HepG2 (cell line): ENCODE results near the gene MSI2. TPM values are rescaled to one million over a fixed set of nuclear protein-coding genes. Genes with fewer than 3 reads are reported as not detected.

Experiments
- CC2D1A ChIP-seq: sonication (generic); formaldehyde crosslinking; IDR thresholded peaks from 2 replicates; pipeline ENCODE4 v1.8.1; 2023; ENCODE audit warnings: mild to moderate bottlenecking, missing genetic modification reagents
- CEBPB ChIP-seq: IDR thresholded peaks from 2 replicates; pipeline ENCODE4 v1.6.1; 2011; ENCODE audit warnings: low read depth, low read length, improper control_type of control experiment, borderline replicate concordance
- EZH2 ChIP-seq: conservative IDR thresholded peaks from 2 replicates; pipeline ENCODE4 v1.6.1; 2012; ENCODE audit warnings: mild to moderate bottlenecking, low read depth, low read length, moderate library complexity
- FIP1L1 ChIP-seq: fragments of 200-400 bp; formaldehyde crosslinking; IDR thresholded peaks from 2 replicates; pipeline ENCODE4 v1.6.1; 2018; ENCODE audit warnings: low read depth, mild to moderate bottlenecking, low read length, moderate library complexity, borderline replicate concordance; ENCODE audit not compliant: insufficient read depth
- MED13 ChIP-seq: sonication (generic); formaldehyde crosslinking; IDR thresholded peaks from 2 replicates; pipeline ENCODE4 v1.5.0; 2020; ENCODE audit warnings: missing genetic modification reagents
- NFE2L1 ChIP-seq: sonication (generic); formaldehyde crosslinking; IDR thresholded peaks from 2 replicates; pipeline ENCODE4 v1.4.0; 2020; ENCODE audit warnings: missing genetic modification reagents, mild to moderate bottlenecking, borderline replicate concordance
- NR2C2 ChIP-seq: sonication (generic); formaldehyde crosslinking; IDR thresholded peaks from 2 replicates; pipeline ENCODE4 v1.4.0; 2020; ENCODE audit warnings: missing genetic modification reagents, mild to moderate bottlenecking, moderate library complexity, borderline replicate concordance
- PRDM10 ChIP-seq: sonication (generic); formaldehyde crosslinking; IDR thresholded peaks from 2 replicates; pipeline ENCODE4 v1.4.0; 2020; ENCODE audit warnings: low read depth, missing genetic modification reagents
- RXRB ChIP-seq: IDR thresholded peaks from 2 replicates; pipeline ENCODE4 v1.6.1; 2016; ENCODE audit warnings: borderline replicate concordance, missing genetic modification reagents, missing compliant biosample characterization
- SP140L ChIP-seq: sonication (generic); formaldehyde crosslinking; IDR thresholded peaks from 2 replicates; pipeline ENCODE4 v1.4.0; 2020; ENCODE audit warnings: missing genetic modification reagents, borderline replicate concordance
- SSRP1 ChIP-seq: IDR thresholded peaks from 2 replicates; pipeline ENCODE4 v1.6.1; 2016; ENCODE audit warnings: control low read depth
- ZFP41 ChIP-seq: sonication (generic); formaldehyde crosslinking; IDR thresholded peaks from 2 replicates; pipeline ENCODE4 v1.4.0; 2020; ENCODE audit warnings: mild to moderate bottlenecking, missing genetic modification reagents, borderline replicate concordance
- ZNF10 ChIP-seq: sonication (generic); formaldehyde crosslinking; IDR thresholded peaks from 2 replicates; pipeline ENCODE4 v1.4.0; 2020; ENCODE audit warnings: mild to moderate bottlenecking, low read depth, missing genetic modification reagents, borderline replicate concordance
- ZNF446 ChIP-seq: sonication (generic); formaldehyde crosslinking; IDR thresholded peaks from 2 replicates; pipeline ENCODE4 v1.5.0; 2020; ENCODE audit warnings: mild to moderate bottlenecking, missing genetic modification reagents
- ZNF644 ChIP-seq: IDR thresholded peaks from 2 replicates; pipeline ENCODE4 v1.6.1; 2016; ENCODE audit warnings: low read depth
- polyA plus RNA-seq, 8 experiments: library from polyadenylated mRNA; depleted of rRNA in 3 of 8; stranded (reverse) in 7 of 8; unstranded in 1 of 8; fragments of >200 nt; fragmentation: Illumina TruSeq in 4 of 8; extraction: Trizol in 4 of 8; gene quantifications; 2 replicates each; pipeline versions ENCODE4 v1.2.1 to v1.2.3, GENCODE V29; 2011 to 2016; ENCODE audit warnings: low read depth in 4 of 8, missing spikeins in 1 of 8, mixed read lengths in 1 of 8; ENCODE audit not compliant: insufficient read depth in 1 of 8
- total RNA-seq, 5 experiments: library from RNA; depleted of rRNA; stranded (reverse); fragments of >200 nt; fragmentation: Illumina TruSeq; extraction: Trizol; gene quantifications; 2 replicates each; pipeline ENCODE4 v1.2.3, GENCODE V29; 2016; ENCODE audit warnings: low read depth in 1 of 5
- TF ChIP-seq, protein P1 (sequence below): sonication (generic); formaldehyde crosslinking; IDR thresholded peaks from 2 replicates; pipeline ENCODE4 v1.5.0; 2020; ENCODE audit warnings: mild to moderate bottlenecking, missing genetic modification reagents, borderline replicate concordance
- TF ChIP-seq, protein P2 (sequence below): sonication (generic); formaldehyde crosslinking; IDR thresholded peaks from 2 replicates; pipeline ENCODE4 v1.4.0; 2020; ENCODE audit warnings: missing genetic modification reagents, mild to moderate bottlenecking, borderline replicate concordance

Gene MSI2
- total and polyA plus RNA-seq, 2 of the 13 experiments (the other 11 are each of a cell fraction or from before 2014, with no cell fraction given), result 77.5 to 78.4 TPM

DNA sequence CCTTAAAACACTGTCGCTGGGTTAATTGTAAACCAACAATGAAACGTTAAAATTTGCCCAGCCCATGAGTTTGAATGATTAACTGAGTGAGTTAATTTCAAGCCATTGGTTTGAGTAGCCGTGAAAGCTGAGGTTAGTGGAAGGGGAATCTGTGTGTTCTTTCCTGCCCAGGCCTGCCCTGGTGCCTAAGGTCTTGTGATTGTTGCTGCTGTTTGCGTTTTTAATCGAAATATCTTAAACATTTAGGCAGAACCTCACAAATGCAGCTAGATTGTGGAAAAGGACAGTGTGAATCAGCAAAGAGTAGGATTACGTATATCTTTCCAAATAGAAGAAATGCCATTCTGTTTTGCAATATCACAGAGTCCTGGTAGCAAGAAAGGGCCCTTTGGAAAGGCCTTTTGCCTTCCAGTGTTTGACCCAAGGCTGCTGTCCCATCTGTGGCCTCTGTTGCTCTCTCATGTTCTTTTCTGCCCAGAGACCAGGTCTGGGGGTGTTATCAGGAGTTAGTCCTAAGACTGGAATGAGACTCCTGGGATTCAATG is 113.8 kb downstream of the MSI2 start (continued):
- 0 out of 2 replicates have a peak, but pooled peaks have one; percentile 28 for TF ChIP-seq PRDM10
- TF ChIP-seq MED13 (CRISPR knock-in tag), result 0 out of 2 replicates have a peak, but pooled peaks have one; percentile 63
- peak; percentile 96 for TF ChIP-seq CEBPB
- TF ChIP-seq, protein P1, sequence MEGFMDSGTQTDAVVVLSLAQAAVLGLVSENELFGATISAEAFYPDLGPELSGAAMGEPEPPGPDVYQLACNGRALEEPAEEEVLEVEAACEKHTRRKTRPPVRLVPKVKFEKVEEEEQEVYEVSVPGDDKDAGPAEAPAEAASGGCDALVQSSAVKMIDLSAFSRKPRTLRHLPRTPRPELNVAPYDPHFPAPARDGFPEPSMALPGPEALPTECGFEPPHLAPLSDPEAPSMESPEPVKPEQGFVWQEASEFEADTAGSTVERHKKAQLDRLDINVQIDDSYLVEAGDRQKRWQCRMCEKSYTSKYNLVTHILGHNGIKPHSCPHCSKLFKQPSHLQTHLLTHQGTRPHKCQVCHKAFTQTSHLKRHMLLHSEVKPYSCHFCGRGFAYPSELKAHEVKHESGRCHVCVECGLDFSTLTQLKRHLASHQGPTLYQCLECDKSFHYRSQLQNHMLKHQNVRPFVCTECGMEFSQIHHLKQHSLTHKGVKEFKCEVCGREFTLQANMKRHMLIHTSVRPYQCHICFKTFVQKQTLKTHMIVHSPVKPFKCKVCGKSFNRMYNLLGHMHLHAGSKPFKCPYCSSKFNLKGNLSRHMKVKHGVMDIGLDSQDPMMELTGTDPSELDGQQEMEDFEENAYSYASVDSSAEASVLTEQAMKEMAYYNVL (CRISPR knock-in tag), result peak; percentile 34; the same call in 1 of the 2 replicates
- TF ChIP-seq, protein P2, sequence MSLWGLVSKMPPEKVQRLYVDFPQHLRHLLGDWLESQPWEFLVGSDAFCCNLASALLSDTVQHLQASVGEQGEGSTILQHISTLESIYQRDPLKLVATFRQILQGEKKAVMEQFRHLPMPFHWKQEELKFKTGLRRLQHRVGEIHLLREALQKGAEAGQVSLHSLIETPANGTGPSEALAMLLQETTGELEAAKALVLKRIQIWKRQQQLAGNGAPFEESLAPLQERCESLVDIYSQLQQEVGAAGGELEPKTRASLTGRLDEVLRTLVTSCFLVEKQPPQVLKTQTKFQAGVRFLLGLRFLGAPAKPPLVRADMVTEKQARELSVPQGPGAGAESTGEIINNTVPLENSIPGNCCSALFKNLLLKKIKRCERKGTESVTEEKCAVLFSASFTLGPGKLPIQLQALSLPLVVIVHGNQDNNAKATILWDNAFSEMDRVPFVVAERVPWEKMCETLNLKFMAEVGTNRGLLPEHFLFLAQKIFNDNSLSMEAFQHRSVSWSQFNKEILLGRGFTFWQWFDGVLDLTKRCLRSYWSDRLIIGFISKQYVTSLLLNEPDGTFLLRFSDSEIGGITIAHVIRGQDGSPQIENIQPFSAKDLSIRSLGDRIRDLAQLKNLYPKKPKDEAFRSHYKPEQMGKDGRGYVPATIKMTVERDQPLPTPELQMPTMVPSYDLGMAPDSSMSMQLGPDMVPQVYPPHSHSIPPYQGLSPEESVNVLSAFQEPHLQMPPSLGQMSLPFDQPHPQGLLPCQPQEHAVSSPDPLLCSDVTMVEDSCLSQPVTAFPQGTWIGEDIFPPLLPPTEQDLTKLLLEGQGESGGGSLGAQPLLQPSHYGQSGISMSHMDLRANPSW (CRISPR knock-in tag), result 0 out of 2 replicates have a peak, but pooled peaks have one; percentile 63
- 0 out of 2 replicates have a peak, but pooled peaks have one; percentile 66 for TF ChIP-seq SP140L (CRISPR knock-in tag)
- 0 out of 2 replicates have a peak, but pooled peaks have one; percentile 48 for TF ChIP-seq CC2D1A (CRISPR knock-in tag)
- 0 out of 2 replicates have a peak, but pooled peaks have one; percentile 22 for TF ChIP-seq SSRP1
- peak; percentile 88 for TF ChIP-seq ZNF644 (CRISPR knock-in tag)
- no peak for TF ChIP-seq ZNF446 (CRISPR knock-in tag)
- no peak for TF ChIP-seq ZNF10 (CRISPR knock-in tag)
- TF ChIP-seq NFE2L1, result no peak
- TF ChIP-seq NR2C2 (CRISPR knock-in tag), result no peak; the same call in 1 of the 2 replicates
- no peak for TF ChIP-seq ZFP41 (CRISPR knock-in tag)
- peak; percentile 64; the same call in 1 of the 2 replicates for TF ChIP-seq RXRB (CRISPR knock-in tag)
- TF ChIP-seq EZH2, result no peak
- no peak for TF ChIP-seq FIP1L1
